Epidermal melanocyte (primary cell): ENCODE results near the gene CELA2A.

ENCODE experiments used
- DNase-seq: peaks from one replicate; pipeline ENCODE4 v3.0.0; 2011; ENCODE audit warnings: low spot score; ENCODE audit not compliant: insufficient read length

The CELA2A gene

DNA sequence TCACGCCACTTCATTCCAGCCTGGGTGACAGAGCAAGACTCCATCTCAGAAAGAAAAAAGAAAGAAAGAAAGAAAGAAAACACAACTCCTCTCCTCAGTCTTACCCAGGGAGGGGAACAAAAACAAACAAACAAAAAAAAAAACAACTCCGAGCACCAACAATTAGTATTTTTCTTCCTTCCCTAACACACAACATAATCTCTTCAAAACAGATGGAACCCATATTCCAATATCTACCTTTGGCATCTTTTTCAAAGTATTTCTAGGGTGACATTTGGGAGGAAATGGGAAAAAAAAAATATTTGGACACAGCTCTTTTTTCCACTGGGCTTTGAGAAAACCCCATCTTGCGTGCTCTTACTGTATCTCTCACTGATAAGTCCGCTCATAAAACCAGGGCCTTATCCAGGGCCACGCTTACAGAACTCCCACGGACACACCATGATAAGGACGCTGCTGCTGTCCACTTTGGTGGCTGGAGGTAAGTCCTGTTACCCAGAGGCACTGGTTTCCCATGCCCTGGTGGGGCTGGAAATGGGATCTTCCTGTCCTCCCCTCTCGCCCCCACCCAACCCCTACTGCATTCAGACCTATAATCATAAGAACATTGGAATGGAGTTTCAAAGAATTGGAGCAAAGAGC lies at the start of gene CELA2A:
Gene CELA2A, plus strand, starts transcription at position 420 of the 642 bp plus-strand sequence. Its CDS starts 22 bp downstream, at position 442.
- DNase-seq: no peak

DNA sequence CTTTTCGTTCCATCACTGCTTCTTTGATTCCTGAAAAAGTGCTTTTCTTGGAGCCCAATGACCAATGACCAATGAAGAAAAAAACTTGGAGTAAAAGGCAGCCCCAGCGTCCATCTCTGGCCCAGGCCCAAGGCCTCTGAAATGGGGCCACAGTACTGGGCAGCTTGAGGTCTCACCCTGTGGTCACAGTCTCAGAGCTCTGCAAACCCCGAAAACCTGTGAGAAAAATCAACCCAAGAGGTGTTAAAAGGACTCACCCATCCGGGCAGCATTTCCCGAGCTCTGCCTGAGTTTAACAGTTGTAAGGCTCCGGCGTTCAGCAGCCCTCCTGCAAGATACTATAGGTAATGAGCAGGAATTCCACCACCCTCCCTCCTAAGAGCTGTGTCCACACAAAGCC lies 49.0 kb upstream of the CELA2A start:
- DNase-seq: no peak

DNA sequence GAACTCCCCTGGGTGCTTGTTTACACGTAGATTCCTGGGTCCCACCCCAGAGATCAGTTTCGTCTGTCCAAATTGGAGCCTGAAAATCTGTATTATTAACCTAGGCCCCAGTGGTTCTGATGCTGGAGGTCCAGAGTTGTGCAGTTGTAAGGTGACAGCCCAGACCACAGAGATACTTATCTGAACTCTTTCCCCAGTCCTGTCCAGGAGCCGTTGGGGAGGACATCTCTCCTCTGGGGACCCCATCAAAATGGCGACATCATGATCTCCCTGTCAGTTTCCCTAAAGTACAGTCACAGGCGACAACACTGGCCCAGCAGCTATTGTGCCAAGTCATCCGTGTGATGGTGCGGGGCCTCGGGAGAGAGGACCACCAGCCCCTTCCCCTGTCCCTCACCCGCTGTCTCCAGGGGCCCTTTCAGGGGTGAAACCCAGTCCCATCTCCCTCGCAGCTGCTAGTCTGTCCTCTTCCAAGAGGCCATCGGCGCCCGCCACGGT lies 47.6 kb upstream of the CELA2A start:
- no peak for DNase-seq

DNA sequence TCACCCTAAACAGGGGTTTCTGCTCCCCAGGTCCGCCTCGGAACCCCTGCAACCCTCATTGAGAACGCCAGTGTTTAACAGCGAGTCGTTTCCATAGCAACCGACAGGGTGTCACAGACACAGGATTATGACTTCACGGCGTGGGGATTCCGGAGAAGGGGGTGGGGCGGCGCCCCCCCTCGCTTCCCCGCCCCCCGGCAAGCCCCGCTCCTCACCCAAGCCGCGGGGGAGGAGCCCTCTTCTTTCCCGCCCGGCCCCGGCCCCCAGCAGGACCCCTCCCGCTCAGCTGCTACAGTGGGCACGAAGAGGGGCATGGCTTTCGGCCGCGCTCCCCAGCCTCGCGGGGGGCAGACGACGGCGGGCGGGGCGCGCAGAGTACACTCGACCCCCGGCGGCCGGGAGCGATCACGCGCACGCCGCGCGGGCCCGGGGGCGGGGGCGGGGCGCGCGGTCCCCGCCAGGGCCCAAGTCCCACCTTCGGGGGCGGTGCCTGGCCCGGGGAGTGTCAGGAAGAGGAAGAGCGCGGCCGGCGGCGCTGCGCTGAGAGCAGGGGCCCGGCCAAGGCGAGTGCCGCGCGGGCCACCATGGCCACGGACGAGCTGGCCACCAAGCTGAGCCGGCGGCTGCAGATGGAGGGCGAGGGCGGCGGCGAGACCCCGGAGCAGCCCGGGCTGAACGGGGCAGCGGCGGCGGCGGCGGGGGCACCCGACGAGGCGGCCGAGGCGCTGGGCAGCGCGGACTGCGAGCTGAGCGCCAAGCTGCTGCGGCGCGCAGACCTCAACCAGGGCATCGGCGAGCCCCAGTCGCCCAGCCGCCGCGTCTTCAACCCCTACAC lies 46.9 kb upstream of the CELA2A start, which contains the start of gene EFHD2:
Gene EFHD2, plus strand, starts transcription at position 501 of the 835 bp plus-strand sequence. Its CDS starts 84 bp downstream, at position 585.
- DNase-seq: peak; percentile 83

DNA sequence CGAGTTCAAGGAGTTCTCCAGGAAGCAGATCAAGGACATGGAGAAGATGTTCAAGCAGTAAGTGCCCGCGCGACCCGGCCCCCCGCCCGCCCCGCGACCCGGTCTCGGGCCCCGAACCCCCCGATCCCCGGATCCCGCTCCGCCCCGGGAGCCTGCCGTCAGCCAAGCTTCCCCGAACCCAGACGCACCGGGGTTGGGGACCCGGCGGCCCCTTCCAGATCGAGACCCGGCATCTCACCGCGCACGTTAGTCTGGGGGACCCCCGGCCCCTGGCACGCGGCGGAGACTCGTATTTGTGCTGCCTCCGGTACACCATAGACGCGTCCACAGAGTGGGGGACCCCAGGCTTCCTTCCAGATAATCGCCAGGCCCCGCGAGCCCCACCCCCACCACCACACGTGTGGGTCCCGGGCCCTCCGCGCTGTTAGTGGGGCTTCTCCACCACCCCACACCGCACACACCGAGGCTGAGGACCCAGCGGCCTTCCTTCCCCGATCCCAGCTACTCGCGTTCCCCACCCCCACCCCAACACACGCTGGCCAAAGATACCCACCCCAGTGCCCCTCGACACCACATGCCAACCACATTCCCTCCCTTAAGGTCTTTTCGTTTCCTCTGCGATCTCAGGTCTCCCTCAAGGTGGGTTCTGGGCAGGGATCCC lies 46.2 kb upstream of the CELA2A start:
- no peak for DNase-seq

DNA sequence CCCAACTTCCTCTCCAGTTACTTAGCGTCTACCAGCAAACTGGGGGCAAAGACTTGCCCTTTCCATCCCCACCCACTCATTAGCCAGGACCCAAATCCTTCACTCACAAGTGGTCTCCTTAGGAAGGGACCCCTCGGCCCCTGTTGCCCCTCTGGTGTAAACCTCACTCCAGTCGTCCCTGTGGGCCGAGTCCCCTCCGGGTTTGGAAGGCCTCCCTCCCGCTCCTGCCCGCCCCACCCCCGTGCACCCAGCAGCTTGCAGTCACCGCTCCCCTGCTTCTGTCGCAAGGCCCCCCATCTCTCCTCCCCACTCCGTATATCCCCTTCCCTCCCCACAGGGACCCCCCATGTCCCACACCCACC lies 45.7 kb upstream of the CELA2A start:
- no peak for DNase-seq

DNA sequence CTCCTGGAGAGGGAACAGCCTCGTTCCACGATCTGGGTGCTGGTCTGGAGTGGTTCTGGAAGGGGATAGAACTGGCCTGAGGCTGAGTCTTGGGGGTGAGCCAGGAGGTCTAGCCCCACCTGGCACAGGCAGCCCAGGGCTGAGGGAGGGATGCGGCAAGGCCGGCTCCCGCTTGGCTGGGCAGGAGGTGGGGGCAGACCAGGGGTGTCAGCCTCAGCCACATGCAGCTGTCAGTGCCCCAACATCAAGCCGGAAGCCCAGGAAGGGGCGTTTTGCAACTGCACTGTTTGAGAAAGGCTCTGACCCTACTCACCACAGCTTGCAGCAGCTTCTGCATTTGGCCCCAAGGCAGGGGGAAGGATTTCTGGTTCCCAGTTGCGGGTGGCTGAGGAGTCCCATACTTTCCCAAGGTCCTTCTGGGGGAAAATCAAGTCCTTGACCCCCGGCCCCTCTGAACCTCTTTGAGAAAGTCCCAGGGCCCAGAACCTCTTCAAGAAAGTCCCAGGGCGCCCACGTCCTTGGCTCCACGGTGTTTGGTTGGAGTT lies 44.9 kb upstream of the CELA2A start:
- no peak for DNase-seq

DNA sequence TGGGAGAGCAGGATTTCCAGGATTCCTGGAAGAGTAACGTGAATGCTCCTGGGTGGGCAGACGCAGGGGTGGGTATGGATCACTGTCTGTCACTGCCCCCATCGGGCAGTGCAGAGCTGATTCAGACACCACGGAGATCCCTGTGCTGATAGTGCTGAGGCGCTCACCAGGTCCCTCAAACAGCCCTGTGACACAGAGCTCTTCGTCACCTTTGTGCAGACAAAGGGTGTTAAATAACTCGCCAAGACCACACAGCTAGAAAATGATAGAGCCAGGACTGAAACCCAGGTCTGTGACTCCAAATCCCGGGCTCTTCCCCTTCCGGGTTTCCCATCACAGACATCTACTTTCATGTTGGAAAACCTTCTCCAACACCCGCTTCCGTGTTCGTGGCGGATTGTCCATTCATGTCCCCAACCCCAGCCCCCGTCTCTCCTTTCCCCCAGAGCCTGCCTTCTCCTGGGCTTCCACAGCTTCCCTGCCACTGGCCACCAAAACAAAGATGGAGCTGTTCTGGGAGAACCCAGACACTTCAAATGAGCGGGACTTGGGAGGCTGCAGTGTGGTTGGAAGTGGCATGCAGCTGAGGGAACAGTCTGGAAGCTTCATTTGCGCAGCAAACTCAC lies 44.2 kb upstream of the CELA2A start:
- DNase-seq: no peak

DNA sequence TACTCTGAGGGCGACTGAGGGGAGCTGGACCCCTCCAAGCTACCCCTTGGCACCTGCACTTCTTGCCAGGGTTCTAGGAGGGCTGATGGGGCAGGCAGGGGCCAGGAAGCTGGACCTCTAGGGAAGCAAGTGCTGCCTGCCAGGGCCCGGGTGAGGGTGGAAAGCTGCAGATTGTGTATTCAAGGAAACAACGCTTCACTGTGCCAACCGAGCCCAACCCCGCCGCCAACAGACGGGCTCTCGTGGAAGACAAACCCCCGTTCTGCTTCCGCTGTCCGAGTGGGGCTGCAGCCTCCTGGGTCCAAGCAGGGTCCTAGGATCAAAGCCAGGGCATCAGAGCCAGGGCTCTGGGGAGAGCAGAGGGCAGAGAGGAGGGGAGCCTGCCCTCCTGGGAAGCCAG lies 43.7 kb upstream of the CELA2A start:
- DNase-seq: no peak

DNA sequence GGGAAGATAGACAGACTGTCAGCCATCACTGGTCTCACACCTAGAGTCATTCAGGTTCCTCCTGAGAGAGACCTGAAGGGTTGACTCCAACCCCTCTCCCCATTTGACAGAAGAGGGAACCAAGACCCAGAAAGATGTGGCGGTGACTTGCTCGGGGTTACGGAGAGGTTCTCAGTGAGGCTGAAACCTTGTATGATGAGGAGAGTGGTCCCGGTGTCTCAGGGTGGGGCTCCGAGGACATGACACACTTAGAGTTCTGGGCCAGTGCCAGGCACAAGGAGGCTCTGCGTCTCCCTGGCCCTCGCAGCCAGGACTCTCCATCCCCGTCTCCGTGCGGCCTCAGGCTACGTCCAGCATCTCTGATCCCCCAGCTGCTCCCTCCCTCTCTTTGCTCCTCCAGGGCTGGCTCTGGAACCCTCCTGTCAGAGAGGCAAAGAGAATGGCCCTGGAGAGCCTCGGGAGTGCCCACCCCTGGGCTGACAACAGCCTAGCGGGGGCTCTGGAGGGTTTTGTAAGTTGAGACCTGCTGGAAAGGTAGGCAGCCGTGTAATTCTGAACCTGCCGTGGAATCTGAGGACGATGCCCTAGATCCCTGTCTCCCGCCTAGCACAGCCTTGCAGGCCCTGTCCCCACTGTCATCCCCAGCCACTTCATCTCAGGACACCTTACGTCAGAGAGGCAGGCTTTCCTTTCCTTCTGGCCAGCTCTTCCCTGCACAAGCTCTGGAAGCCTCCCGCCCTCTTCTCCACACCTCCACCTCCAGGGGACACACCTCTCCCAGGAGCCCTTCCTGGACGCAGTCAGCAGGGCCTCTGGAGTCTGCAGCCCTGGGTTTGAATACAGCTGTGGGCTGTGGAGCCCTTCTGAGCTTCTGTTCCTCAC lies 42.7 kb upstream of the CELA2A start:
- no peak for DNase-seq

DNA sequence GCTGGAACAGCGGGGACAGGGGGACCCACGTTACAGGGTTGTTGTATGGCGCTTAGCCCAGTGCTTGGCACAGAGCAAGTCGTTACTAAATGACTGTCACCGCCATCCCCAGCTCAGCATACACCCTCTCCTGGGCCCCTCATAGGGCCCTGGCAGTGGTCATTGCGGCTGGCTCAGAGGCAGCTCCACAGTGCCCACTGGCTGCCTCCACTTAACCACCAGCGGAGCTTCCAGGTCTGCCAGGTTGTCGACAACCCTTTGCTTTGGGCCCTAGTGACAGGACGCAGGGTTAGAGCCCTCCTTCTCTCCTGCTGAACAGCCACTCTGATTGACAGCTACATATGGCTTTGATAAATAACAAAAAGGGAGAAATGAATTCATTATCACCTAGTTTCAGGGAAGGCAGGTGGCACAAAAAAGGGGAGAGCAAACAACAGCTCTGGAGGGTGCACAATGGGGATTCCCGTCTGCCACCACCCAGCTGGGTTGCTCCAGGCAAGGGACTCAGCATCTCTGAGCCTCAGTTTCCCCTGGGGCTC lies 42.0 kb upstream of the CELA2A start:
- no peak for DNase-seq

DNA sequence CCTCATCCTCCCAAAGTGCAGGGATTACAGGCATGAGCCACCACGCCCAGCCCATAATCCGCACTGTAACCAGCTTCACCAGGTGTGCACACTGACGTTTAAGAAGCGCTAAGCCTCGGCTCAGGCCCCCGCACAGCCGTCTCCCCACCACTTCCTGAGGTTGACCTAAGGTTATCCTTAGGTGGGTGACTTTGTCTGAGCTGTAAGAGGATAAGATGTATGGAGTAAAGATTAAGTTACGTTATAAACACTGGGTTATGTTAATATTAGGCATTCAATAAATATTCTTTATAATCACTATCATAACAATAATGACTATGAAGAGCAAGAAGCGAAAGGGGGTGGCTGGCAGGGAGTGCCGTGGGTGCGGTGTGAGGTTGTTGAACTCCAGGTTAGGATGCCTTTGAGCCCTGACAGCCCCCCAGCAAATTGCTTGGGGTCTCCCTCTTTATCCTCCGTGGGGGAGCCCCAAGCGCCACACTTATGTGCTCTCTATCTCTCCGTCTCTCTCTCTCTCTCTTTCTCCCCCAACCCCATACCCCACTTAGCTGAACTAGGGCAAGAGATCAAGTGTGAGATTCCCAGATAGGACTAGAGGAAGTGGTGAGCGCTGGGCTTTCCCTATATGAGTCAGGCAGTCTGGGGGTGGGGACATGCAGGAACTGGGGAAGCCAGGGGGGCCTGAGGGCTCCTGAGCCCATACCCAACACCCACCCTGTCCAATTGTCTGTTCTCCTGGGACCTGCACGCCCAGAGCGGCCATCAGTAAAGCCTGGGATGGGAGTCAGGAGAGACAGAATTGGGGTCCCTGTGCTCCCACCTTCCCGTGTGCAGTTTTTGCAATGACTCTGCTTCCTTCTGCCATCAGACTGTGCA lies 39.2 kb upstream of the CELA2A start:
- DNase-seq: no peak

DNA sequence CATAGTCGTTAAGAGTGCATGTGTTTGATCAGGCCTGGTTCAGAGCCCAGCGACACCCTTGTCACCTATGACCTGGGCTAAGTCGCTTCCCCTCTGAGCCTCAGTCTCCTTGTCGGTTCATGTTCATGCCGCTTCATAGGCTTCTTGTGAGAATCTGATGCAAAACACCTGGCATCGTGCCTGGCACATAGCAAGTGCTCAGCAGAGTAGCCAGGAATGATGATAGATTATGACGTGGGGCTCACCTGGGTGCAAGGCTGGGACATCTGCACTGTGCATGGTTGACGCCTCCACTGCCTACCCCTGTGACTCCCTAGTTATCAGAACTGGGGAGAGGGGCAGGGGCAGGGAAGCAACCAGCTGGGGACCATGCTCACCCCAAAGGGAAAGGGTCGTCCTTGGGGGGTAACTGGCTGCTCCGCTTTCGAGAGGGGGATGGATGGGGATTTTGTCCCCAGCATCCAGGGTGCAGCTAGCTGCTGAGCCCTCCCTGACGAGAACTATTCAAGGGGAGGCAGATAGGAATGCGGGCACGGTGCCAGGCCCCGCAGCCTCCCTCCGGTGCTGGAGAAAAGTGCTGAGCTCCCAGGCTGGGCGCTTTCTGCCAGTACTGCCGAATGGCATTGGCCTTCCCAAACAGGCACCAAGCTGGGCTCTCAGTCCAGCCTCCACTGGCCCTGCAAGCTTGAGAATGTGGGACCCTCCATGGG lies 37.6 kb upstream of the CELA2A start:
- DNase-seq: no peak

DNA sequence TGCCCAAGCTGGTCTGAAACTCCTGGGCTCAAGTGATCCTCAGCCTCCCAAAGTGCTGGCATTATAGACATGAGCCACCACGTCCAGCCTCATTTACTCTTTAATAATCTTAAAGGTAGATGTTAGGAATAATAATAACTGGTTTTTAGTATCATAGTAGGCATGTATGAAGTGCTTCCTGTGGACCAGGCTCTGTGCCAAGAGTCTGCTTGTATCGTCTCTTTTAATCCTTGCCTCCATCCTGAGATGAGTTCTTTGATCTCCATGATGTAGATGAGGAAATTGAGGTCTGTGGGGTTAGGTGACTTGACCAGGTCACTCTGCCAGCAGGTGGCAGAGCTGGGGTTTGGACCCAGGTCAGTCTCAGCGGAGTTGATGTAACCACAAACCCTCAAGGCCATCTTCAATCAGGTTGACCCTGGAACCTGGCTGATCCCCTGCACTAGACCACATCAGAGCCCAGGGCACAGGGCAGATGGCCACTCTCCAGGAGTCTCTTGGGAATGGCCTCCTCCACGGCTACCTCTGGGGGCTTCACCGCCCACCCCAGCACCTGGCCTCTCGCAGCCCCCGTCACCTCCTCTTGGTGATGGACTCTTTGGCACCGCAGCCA lies 35.6 kb upstream of the CELA2A start:
- DNase-seq: no peak

DNA sequence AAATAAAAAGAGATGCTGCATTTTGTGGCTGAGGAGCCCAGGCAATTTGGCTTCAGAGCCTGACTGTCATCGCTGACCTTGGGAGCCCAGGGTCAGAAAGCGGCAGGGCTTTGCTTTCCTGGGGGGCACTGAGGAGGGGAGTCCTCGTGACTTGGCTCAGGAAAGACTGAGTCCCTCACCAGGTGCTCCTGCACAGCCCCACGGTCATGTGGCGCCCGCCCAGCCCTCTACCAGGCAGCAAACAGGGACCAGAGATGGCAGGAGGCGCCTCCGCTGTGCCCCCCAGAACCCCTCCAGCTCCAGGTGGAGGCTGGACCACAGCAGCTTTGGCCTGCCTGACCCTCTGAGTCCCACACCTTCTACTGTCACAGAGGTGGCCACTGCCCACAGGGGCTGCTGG lies 33.7 kb upstream of the CELA2A start:
- no peak for DNase-seq

DNA sequence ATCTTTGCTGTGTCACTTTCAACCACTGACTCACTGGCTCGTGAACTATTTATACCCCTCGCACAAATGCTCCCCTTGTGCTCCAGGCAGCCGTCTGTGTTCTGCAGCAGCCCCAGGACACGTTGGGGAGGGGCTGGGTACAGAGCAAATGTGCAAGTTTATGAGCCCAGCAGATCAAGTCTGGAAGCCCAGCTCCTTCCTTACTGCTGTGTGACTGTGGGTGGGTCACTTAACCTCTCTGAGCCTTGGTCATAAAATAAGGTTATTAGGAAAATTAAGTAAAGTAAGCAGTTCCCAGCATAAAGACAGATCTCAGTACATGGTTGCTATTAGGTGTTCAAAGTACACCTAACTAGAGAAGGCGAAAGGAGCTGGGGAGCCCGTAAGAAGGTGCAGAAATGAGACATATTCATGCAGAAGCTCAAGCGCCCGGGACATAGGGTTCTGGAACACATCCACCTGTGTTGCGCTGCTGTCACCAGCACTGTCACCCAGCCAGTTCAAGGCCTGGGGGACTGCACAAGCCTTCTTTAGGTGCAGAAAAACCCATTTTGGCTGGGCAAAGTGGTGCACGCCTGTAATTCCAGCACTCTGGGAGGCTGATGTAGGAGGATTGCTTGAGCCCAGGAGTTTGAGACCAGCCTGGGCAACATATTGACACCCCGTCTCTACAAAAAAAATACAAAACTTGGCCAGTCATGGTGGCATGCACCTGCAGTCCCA lies 33.0 kb upstream of the CELA2A start:
- no peak for DNase-seq

DNA sequence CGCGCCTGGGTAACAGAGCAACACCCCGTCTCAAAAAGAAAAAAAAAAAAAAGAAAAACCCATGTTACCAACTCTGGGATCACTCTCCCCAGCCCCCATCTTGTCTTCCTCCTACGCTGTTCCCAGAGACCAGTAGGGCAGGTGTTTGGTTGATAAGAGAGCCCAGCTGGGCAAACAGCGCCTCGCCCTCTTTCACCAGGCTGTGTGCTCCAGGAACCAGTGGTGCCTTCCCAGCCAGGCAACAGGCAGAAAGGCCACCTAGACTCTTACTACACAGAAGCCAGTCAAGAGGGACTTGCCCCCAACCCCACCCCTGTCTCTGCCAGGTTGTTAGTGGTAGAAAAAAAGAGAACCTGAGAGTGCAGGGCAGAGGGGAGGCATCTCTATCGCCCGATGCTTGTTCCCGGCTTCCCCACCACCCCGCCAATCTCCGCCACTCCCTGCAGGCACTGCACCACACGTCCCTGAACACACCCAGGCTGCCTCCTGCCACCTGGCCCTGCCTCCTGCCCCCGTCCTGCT lies 32.3 kb upstream of the CELA2A start:
- no peak for DNase-seq
